ENCODE measurements around the gene RPS6KC1. TPM values are rescaled to one million over a fixed set of nuclear protein-coding genes. Genes with fewer than 3 reads are reported as not detected.

RPS6KC1 gene
- total RNA-seq, 2 donors from 2014 or later, result 13.7 to 48.5 TPM

DNA sequence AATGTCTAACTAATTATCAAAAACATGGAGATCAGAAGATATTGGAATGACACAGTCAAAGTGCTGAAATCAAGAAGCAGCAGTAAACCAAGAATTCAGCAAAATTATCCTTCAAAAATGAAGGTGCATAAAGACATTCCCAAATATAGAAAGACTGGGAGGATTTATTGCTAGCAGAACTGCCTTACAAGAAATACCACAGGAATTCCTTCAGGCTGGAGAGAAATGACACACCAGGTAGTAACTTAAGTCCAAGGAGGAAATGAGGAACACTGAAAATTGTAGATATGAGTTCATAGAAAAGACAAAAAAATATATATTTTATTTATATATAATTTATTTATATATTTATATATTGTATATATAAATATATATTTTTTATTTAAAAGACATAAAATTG is 217.2 kb downstream of the RPS6KC1 start:
- no peak overlapping the region for H3K27ac ChIP-seq
- no peaks in the 10 kb centered on the region for H3K27me3 ChIP-seq
- ATAC-seq (no peak), DNase-seq (no peak)
- intact Hi-C loops (cut with DNase I), result no loop called here
- TF ChIP-seq, protein P1, sequence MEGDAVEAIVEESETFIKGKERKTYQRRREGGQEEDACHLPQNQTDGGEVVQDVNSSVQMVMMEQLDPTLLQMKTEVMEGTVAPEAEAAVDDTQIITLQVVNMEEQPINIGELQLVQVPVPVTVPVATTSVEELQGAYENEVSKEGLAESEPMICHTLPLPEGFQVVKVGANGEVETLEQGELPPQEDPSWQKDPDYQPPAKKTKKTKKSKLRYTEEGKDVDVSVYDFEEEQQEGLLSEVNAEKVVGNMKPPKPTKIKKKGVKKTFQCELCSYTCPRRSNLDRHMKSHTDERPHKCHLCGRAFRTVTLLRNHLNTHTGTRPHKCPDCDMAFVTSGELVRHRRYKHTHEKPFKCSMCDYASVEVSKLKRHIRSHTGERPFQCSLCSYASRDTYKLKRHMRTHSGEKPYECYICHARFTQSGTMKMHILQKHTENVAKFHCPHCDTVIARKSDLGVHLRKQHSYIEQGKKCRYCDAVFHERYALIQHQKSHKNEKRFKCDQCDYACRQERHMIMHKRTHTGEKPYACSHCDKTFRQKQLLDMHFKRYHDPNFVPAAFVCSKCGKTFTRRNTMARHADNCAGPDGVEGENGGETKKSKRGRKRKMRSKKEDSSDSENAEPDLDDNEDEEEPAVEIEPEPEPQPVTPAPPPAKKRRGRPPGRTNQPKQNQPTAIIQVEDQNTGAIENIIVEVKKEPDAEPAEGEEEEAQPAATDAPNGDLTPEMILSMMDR (IDR thresholded peaks at IDR 0.05), result no peak
- TF ChIP-seq POLR2A (IDR thresholded peaks at IDR 0.05), result no peak
- H3K4me1 ChIP-seq, result no peaks in the 10 kb centered on the region
- H3K4me3 ChIP-seq, result no peak overlapping the region
- H3K36me3 ChIP-seq (replicated peaks in 1 of 2; ENCODE audit: insufficient read depth in 1 of 2, low read depth in 2 of 2), result no peaks in the 10 kb centered on the region
- no peaks in the 10 kb centered on the region for H3K9me3 ChIP-seq

DNA sequence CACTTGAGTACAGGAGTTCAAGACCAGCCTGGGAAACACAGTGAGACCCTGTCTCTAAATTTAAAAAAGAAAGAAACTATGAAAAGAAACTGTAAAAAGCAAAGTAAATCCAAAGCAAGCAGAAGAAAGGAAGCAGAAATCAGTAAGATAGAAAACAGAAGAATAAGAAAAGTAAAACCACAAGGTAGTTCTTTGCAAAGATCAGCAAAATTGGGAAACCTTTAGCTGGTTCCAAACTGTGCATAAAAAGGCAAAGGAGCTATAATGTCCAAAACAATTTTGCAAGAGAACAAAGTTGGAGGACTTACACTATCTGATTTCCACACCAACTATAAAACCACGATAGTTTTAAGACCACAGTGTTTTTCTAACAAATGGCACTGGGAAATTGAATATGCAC is 218.8 kb downstream of the RPS6KC1 start:
- intact Hi-C loops (cut with DNase I), result no loop called here

DNA sequence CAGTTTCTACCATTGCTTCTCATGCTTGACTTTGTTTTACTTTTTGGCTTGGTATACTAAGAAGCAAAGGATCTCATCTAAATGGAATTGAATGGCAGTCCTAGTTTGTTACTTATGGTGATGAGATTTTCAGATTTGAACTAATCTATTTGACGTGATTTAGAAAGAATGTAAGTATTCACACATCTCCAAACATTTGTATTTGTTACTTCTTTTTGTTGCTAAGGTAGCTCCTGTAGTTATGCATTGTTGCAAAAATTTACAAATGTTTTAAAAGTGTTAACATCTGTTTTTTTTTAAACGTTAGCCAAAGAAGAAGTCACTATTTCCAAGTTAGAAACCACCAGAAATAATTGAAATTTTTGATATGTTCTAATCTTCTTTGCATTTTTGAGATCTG is 222.5 kb downstream of the RPS6KC1 start:
- WGBS, 2 donors, result 74 to 81% methylated on average over 2 of the region's 2 CpGs
- Histone ChIP-seq H3K9me3 (no peaks in the 10 kb centered on the region), H3K36me3 (replicated peaks in 1 of 2; ENCODE audit: insufficient read depth in 1 of 2, low read depth in 2 of 2) (no peaks in the 10 kb centered on the region), H3K27me3 (no peaks in the 10 kb centered on the region), H3K4me3 (no peak overlapping the region), H3K27ac (no peak overlapping the region), H3K4me1 (no peaks in the 10 kb centered on the region)
- TF ChIP-seq, protein P1 (IDR thresholded peaks at IDR 0.05), result no peak
- no peak for TF ChIP-seq POLR2A (IDR thresholded peaks at IDR 0.05)
- intact Hi-C loops (cut with DNase I), result no loop called here
- ATAC-seq (no peak), DNase-seq (no peak)

More for the DNA sequence above, 218.8 kb downstream of the RPS6KC1 start:
- TF ChIP-seq, protein P1 (IDR thresholded peaks at IDR 0.05), result no peak
- TF ChIP-seq POLR2A (IDR thresholded peaks at IDR 0.05), result no peak
- H3K4me1 ChIP-seq, result no peaks in the 10 kb centered on the region
- H3K27ac ChIP-seq, result no peak overlapping the region
- H3K9me3 ChIP-seq, result no peaks in the 10 kb centered on the region
- DNase-seq (no peak), ATAC-seq (no peak)
- H3K4me3 ChIP-seq, result no peak overlapping the region
- H3K36me3 ChIP-seq (replicated peaks in 1 of 2; ENCODE audit: insufficient read depth in 1 of 2, low read depth in 2 of 2), result no peaks in the 10 kb centered on the region
- WGBS, 2 donors, result 88 to 95% methylated on average over 1 of the region's 1 CpG
- H3K27me3 ChIP-seq, result no peaks in the 10 kb centered on the region

DNA sequence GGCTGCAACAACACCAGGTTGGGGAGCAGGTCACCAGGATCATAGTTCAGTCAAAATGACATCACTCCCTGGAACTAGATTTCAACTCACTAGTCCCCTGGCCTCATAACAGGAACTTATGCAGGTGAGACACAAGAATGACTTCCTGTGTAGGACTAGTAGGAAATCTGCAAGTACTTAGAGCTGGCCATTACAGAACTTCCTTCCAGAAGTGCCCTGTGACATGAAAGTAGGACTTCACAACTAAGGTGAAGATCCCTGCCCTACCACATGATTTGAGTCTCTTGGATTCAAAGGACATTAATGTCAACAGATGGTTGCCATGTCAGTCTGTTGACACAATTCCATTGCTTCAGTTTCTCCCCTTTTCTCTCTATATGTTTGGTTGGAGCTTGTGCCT is 223.1 kb downstream of the RPS6KC1 start:
- Histone ChIP-seq H3K4me1 (no peaks in the 10 kb centered on the region), H3K36me3 (replicated peaks in 1 of 2; ENCODE audit: insufficient read depth in 1 of 2, low read depth in 2 of 2) (no peaks in the 10 kb centered on the region), H3K9me3 (no peaks in the 10 kb centered on the region), H3K27me3 (no peaks in the 10 kb centered on the region), H3K27ac (no peak overlapping the region), H3K4me3 (no peak overlapping the region)
- DNase-seq, result no peak
- TF ChIP-seq POLR2A (IDR thresholded peaks at IDR 0.05), result no peak
- TF ChIP-seq, protein P1 (IDR thresholded peaks at IDR 0.05), result no peak
- no peak for ATAC-seq
- intact Hi-C loops (cut with DNase I), result no loop called here

DNA sequence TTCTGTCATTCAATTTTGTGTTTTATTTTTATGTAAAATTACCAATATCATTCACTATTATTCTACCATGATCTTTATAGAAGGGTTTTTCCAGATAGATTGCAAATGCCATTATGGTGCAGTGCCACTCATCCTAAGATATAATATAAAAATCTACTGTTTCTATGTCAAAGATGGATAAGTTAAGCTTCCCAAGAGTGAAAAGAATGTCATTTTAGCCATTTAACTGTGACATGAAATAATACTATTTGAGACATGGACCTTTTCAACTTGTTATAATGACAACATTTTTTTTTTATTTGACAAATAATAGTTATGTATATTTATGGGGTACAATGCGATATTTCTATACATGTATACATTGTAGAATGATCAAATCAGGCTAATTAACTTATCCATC is 224.3 kb downstream of the RPS6KC1 start:
- intact Hi-C loops (cut with DNase I), result no loop called here
- no peaks in the 10 kb centered on the region for H3K27me3 ChIP-seq
- H3K27ac ChIP-seq, result no peak overlapping the region
- no peak for ATAC-seq
- WGBS, 2 donors, result 98 to 100% methylated on average over 1 of the region's 1 CpG
- no peaks in the 10 kb centered on the region for H3K4me1 ChIP-seq
- no peak overlapping the region for H3K4me3 ChIP-seq
- no peak for DNase-seq
- H3K36me3 ChIP-seq (replicated peaks in 1 of 2; ENCODE audit: insufficient read depth in 1 of 2, low read depth in 2 of 2), result no peaks in the 10 kb centered on the region
- TF ChIP-seq, protein P1 (IDR thresholded peaks at IDR 0.05), result no peak
- TF ChIP-seq POLR2A (IDR thresholded peaks at IDR 0.05), result no peak
- no peaks in the 10 kb centered on the region for H3K9me3 ChIP-seq
